GM12873 (cell line): Measurements from ENCODE around the gene MINK1.

ENCODE experiments used
- CTCF ChIP-seq: IDR thresholded peaks from 2 replicates; pipeline ENCODE4 v1.5.1; 2012; ENCODE audit warnings: low read depth, mild to moderate bottlenecking, moderate library complexity, low read length, control low read depth; ENCODE audit not compliant: insufficient read depth; ENCODE audit errors: missing control alignments

MINK1 gene

GRCh38 chr17:4900231-4901107 lies 67.3 kb downstream of the MINK1 start:
- no peak for TF ChIP-seq CTCF

- no peak for TF ChIP-seq CTCF
Observed at GRCh38 chr17:4901108-4901647, 68.0 kb downstream of the MINK1 start.

DNA sequence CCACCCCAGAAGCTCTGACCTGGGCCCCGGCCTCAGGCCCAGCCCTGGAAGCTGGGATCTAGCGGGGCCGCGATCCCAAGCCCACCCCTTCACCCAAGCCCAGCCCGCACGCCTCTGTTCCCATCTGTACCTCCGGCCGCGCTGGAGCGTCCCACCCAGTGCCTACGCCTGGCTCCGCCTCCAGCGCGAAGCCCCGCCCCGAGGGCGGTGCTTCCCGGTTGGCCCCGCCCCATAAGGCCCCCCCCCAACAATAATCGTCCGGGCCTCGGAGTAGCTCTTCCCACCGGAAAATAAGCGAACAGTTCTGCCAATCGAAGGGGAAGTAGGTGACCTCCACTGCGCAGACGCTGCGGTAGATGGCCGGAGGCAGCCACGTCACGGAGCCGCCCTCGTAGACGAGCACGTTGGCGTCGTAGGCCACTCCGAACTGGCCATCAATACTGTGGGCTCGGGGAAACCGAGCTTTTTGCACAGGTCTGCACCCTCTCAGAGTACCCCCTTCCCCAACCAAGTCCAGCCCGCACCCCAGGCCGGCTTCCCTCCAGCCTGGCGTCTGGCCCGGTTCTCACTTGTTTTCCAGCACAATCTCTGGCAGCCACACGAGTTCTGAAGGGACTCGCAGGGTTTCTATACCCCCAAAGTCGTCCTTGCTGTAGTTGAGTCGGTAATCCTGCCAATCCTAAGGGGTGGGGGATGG lies 68.7 kb downstream of the MINK1 start:
- TF ChIP-seq CTCF: no peak

DNA sequence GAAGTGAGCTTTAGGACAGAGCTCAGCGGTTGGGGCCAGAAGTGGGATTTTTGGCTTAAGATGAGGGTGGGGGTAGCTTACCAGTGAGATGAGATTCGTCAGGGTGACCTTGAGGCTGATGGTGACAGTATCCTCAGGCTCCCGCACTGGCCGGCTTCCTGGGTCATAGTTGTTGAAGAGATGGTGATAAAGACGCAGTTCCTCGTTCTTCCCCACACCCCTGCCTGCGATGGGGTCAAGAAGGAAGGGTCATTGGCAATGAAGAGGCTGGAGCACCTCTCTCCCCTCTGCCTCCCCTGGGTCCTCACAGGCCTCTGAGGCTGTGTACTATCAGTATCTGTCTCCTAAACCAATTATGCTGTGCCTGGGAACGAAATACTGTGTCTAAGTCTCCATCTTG lies 69.4 kb downstream of the MINK1 start:
- no peak for TF ChIP-seq CTCF

GRCh38 chr17:4903051-4903818 lies 70.1 kb downstream of the MINK1 start, which contains the start of gene CHRNE:
Gene CHRNE, minus strand, starts transcription at chr17:4903098. Its CDS starts 35 bp downstream, at chr17:4903063.
- peak; percentile 88 for TF ChIP-seq CTCF

GRCh38 chr17:4908301-4908700 lies 75.2 kb downstream of the MINK1 start:
- TF ChIP-seq CTCF: no peak
